GM12875 (cell line): ENCODE measurements around the gene POU2AF2.

Experiments used
- H3K4me3 ChIP-seq: one replicate; pipeline ENCODE4 v1.5.1; 2011; ENCODE audit warnings: low read depth, low read length, control low read depth
- TF ChIP-seq, protein P1 (sequence below): IDR thresholded peaks from 2 replicates; pipeline ENCODE4 v1.5.1; 2011; ENCODE audit warnings: low read depth, mild to moderate bottlenecking, control low read depth, inconsistent platforms, low read length, moderate library complexity, borderline replicate concordance; ENCODE audit not compliant: insufficient read depth

The POU2AF2 gene

DNA sequence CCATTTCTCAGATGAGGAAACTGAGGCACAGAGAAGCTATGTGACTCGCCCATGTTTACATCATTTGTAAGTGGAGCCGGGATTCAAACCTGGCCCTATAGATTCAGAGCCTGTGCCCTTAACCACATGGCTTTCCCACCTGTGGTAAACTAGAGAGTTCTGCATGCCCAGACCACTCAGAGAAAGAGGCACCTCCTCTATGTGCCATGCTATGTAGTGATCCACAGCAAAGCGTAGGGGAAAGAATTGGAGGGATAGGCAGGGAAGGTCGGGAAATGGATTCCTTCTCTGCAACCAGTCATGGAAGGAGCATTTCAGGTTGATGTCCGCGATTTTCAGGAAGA lies 15.4 kb upstream of the POU2AF2 start:
- TF ChIP-seq, protein P1, sequence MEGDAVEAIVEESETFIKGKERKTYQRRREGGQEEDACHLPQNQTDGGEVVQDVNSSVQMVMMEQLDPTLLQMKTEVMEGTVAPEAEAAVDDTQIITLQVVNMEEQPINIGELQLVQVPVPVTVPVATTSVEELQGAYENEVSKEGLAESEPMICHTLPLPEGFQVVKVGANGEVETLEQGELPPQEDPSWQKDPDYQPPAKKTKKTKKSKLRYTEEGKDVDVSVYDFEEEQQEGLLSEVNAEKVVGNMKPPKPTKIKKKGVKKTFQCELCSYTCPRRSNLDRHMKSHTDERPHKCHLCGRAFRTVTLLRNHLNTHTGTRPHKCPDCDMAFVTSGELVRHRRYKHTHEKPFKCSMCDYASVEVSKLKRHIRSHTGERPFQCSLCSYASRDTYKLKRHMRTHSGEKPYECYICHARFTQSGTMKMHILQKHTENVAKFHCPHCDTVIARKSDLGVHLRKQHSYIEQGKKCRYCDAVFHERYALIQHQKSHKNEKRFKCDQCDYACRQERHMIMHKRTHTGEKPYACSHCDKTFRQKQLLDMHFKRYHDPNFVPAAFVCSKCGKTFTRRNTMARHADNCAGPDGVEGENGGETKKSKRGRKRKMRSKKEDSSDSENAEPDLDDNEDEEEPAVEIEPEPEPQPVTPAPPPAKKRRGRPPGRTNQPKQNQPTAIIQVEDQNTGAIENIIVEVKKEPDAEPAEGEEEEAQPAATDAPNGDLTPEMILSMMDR, result no peak
- H3K4me3 ChIP-seq, result no peak overlapping the region

DNA sequence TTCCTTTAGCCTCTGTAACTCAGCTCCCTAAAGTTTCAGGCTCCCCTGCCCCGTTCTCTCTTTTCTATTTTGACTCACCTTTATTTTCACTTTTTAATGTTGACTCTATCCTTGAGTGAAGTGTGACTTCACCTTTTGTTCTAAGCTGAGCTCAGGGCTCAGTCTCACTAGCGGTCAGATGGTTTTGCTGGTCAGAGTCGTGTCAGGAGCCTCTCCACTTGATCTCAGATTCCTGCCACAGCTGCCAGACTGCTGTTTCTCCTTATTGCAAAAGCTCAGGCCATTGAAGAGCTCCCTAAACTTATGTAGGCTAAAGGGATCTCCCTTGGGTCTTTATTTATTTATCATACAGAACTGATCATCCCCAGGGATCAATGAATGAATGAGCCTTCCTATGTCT lies 13.7 kb upstream of the POU2AF2 start:
- H3K4me3 ChIP-seq, result no peak overlapping the region
- TF ChIP-seq, protein P1, result no peak

- H3K4me3 ChIP-seq, result no peak overlapping the region
- TF ChIP-seq, protein P1, result no peak
Measured at GRCh38 chr11:111236383-111236782, 9.1 kb upstream of the POU2AF2 start.

GRCh38 chr11:111237926-111238325 lies 7.6 kb upstream of the POU2AF2 start:
- TF ChIP-seq, protein P1, result no peak
- no peak overlapping the region for H3K4me3 ChIP-seq

- TF ChIP-seq, protein P1, result no peak
- H3K4me3 ChIP-seq, result no peak overlapping the region
Measured at GRCh38 chr11:111246956-111247355, 1.4 kb downstream of the POU2AF2 start.

- TF ChIP-seq, protein P1, result no peak
Measured at GRCh38 chr11:111250936-111251335, 5.4 kb downstream of the POU2AF2 start.

DNA sequence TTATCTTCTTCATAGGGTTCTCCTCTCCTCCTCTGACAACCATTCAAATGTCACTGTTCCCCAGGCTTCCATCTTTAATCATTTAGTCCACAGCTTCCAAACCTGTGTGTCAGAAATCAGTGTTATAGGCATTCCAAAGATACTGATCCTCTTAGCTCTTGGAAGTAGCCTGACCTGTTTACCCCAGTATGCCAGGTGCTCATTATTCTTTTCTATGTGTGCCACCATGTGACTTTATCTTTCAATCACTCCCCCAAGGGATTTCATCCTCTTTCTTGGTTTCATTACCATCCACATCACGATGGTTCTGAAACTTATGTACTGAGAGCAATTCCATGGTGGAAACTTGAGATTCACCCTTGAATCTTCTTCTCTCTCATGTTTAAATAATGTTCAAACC lies 7.6 kb downstream of the POU2AF2 start:
- TF ChIP-seq, protein P1, result no peak
- H3K4me3 ChIP-seq, result no peak overlapping the region

More at GRCh38 chr11:111250936-111251335, 5.4 kb downstream of the POU2AF2 start:
- H3K4me3 ChIP-seq, result no peak overlapping the region
